OCI-LY7 (cell line): Measurements from ENCODE around the gene OPCML. TPM values are rescaled to one million over a fixed set of nuclear protein-coding genes. Genes with fewer than 3 reads are reported as not detected.

Experiments used
- BruUV-seq: library from RNA; stranded (reverse); fragments of 400-500 nt; replicated peaks from 2 replicates; lab custom pipeline; 2021; lab: Mats Ljungman, UMichigan
- CTCF ChIA-PET: fragments of 300-600 bp; sonication (Branson Sonifier 250); formaldehyde crosslinking; loops from one replicate; lab custom pipeline; 2022; ENCODE audit warnings: antibody characterized with exemption; ENCODE audit not compliant: unreplicated experiment; lab: Charles Lee
- POLR2A ChIA-PET: fragments of 300-600 bp; sonication (Branson Sonifier 250); formaldehyde crosslinking; loops from one replicate; lab custom pipeline; 2022; ENCODE audit warnings: antibody characterized with exemption; lab: Charles Lee
- DNase-seq: peaks from one replicate; pipeline ENCODE4 v3.0.0-alpha.2; 2015; ENCODE audit warnings: low spot score
- H2AFZ ChIP-seq: fragments of 200-600 bp; sonication (generic), shearing (Covaris generic); 2 replicates; pipeline ENCODE4 v1.6.1; 2014; ENCODE audit warnings: mild to moderate bottlenecking, antibody characterized with exemption, low read length, moderate library complexity
- H3K27ac ChIP-seq: fragments of 200-600 bp; sonication (generic); 2 replicates; pipeline ENCODE4 v1.5.1; 2014; ENCODE audit warnings: mixed run types, low read depth, mild to moderate bottlenecking, moderate library complexity, low read length, inconsistent platforms; ENCODE audit not compliant: poor library complexity, severe bottlenecking
- H3K36me3 ChIP-seq: fragments of 200-600 bp; sonication (generic); 2 replicates; pipeline ENCODE4 v1.6.1; 2014; ENCODE audit warnings: mild to moderate bottlenecking, antibody characterized with exemption, low read length, moderate library complexity, mixed read lengths; ENCODE audit not compliant: insufficient read depth
- H3K4me1 ChIP-seq: fragments of 200-600 bp; sonication (generic); 2 replicates; pipeline ENCODE4 v1.5.1; 2014; ENCODE audit warnings: mild to moderate bottlenecking, low read length; ENCODE audit not compliant: insufficient read depth, poor library complexity, severe bottlenecking
- H3K4me2 ChIP-seq: fragments of 200-600 bp; sonication (generic); 2 replicates; pipeline ENCODE4 v1.6.1; 2014; ENCODE audit warnings: mild to moderate bottlenecking, low read length
- H3K4me3 ChIP-seq: fragments of 200-600 bp; sonication (generic); 2 replicates; pipeline ENCODE4 v1.5.1; 2014; ENCODE audit warnings: mild to moderate bottlenecking, low read depth, low read length; ENCODE audit not compliant: poor library complexity, severe bottlenecking
- H3K79me2 ChIP-seq: fragments of 200-600 bp; sonication (generic); 2 replicates; pipeline ENCODE4 v1.6.1; 2016; ENCODE audit warnings: low read depth, mild to moderate bottlenecking, low read length, moderate library complexity, mixed read lengths; ENCODE audit not compliant: insufficient read depth
- H3K9me2 ChIP-seq: fragments of 200-600 bp; sonication (generic); 2 replicates; pipeline ENCODE4 v1.6.1; 2016; ENCODE audit warnings: mild to moderate bottlenecking, low read length, mixed read lengths; ENCODE audit not compliant: insufficient read depth
- H3K9me3 ChIP-seq: fragments of 200-600 bp; sonication (generic); 2 replicates; pipeline ENCODE4 v1.6.1; 2014; ENCODE audit warnings: mild to moderate bottlenecking, mixed run types, low read length, mixed read lengths
- H4K20me1 ChIP-seq: fragments of 200-600 bp; sonication (generic); 2 replicates; pipeline ENCODE4 v1.6.1; 2014; ENCODE audit warnings: mild to moderate bottlenecking, antibody characterized with exemption, low read length, moderate library complexity, mixed read lengths; ENCODE audit not compliant: insufficient read depth
- EZH2phosphoT487 ChIP-seq: fragments of 200-600 bp; sonication (generic); IDR thresholded peaks from 2 replicates; pipeline ENCODE4 v1.6.1; 2018; ENCODE audit warnings: low read depth, borderline replicate concordance, mild to moderate bottlenecking, mixed run types, antibody characterized with exemption, low read length, moderate library complexity, mixed read lengths
- intact Hi-C: fragments of 100-400 bp; cut with micrococcal nuclease; formaldehyde crosslinking; loops from one replicate; pipeline ENCODE4 v1.10.0; 2022; ENCODE audit not compliant: unreplicated experiment
- total RNA-seq, 2 experiments: library from RNA; depleted of rRNA in 1 of 2; stranded (reverse); fragments of >200 nt in 1 of 2; shearing (Covaris generic) in 1 of 2; gene quantifications; 2 replicates each; pipeline ENCODE4 v1.2.3, GENCODE V29; 2014 to 2022
- TF ChIP-seq, protein P1 (sequence below): fragments of 200-600 bp; sonication (generic); conservative IDR thresholded peaks from 2 replicates; pipeline ENCODE4 v1.5.1; 2014; ENCODE audit warnings: mild to moderate bottlenecking, antibody characterized with exemption, low read length, moderate library complexity, mixed read lengths

OPCML gene
- total RNA-seq, 2 experiments from 2014 or later: not detected

DNA sequence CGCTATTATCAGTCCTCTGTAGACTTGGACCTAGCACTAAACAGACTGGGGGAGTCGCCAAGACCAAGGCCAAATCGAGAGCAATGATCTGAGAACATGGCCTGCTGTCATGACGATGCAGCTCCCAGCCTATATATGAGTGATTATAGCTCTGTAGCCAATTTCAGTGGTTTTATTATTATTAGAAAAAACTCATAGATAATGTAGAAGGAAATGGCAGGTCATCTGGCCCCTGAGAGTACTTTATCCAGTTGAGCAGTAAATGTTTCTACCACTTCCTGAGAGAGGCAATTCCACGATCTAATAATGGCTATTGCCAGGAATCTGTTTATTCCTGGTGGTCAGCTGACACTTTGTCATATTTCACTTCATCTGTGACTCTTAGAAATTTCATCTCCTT lies 666.7 kb downstream of the OPCML start:
- no peak overlapping the region for H3K27ac ChIP-seq
- H3K36me3 ChIP-seq: no peaks in the 10 kb centered on the region
- ChIA-PET POLR2A (no interaction called here), CTCF (no interaction called here)
- H3K9me3 ChIP-seq: no peaks in the 10 kb centered on the region
- intact Hi-C loops: no loop called here
- H3K9me2 ChIP-seq: no peaks in the 10 kb centered on the region
- no peak overlapping the region for H2AFZ ChIP-seq
- no peak for DNase-seq
- H4K20me1 ChIP-seq: no peaks in the 10 kb centered on the region
- no peak overlapping the region for H3K4me3 ChIP-seq
- no peak for TF ChIP-seq EZH2phosphoT487
- TF ChIP-seq, protein P1, sequence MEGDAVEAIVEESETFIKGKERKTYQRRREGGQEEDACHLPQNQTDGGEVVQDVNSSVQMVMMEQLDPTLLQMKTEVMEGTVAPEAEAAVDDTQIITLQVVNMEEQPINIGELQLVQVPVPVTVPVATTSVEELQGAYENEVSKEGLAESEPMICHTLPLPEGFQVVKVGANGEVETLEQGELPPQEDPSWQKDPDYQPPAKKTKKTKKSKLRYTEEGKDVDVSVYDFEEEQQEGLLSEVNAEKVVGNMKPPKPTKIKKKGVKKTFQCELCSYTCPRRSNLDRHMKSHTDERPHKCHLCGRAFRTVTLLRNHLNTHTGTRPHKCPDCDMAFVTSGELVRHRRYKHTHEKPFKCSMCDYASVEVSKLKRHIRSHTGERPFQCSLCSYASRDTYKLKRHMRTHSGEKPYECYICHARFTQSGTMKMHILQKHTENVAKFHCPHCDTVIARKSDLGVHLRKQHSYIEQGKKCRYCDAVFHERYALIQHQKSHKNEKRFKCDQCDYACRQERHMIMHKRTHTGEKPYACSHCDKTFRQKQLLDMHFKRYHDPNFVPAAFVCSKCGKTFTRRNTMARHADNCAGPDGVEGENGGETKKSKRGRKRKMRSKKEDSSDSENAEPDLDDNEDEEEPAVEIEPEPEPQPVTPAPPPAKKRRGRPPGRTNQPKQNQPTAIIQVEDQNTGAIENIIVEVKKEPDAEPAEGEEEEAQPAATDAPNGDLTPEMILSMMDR: no peak
- no TSS peak for BruUV-seq
- H3K79me2 ChIP-seq: no peaks in the 10 kb centered on the region
- no peaks in the 10 kb centered on the region for H3K4me1 ChIP-seq
- no peak overlapping the region for H3K4me2 ChIP-seq

DNA sequence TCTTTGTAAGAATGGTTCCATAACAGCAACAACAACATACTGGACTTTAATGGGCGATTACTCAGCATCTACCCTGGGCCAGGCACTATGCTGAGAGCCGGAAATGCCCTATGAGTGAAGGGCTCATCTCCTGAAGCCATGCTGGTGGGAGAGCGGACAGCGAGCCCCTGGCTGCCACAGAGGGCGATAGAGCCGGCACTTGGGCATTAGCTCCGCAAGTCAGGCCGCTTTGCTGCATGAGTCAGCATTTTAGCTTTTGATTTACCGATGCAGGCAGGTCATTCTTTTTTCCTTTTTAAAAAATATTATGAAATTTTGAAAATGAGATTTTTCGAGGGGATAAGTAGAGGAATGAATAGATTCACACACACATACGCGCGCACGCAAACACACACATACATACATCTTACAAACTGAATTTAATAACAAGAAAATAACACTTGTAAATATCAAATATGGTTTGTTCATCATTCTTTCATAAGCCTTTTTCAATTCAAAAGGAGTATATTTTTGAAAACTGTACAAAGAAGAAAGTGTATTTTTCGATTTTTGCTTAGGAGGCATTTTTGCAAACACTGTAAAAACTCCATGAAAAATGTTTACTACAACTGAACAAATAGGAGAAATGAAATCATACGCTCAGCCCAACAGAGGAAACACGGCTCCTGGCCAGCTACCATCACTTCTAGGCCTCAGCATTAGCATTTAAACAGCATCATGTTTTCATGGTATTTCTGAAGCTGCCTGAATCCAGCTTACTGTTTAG lies 667.3 kb downstream of the OPCML start:
- TF ChIP-seq, protein P1: no peak
- no peak for TF ChIP-seq EZH2phosphoT487
- Histone ChIP-seq H3K9me2 (no peaks in the 10 kb centered on the region), H2AFZ (no peak overlapping the region), H4K20me1 (no peaks in the 10 kb centered on the region), H3K27ac (no peak overlapping the region), H3K9me3 (no peaks in the 10 kb centered on the region), H3K4me2 (no peak overlapping the region), H3K4me1 (no peaks in the 10 kb centered on the region), H3K79me2 (no peaks in the 10 kb centered on the region), H3K36me3 (no peaks in the 10 kb centered on the region), H3K4me3 (no peak overlapping the region)
- no peak for DNase-seq
- ChIA-PET POLR2A (no interaction called here), CTCF (no interaction called here)
- intact Hi-C loops: no loop called here
- no TSS peak for BruUV-seq

DNA sequence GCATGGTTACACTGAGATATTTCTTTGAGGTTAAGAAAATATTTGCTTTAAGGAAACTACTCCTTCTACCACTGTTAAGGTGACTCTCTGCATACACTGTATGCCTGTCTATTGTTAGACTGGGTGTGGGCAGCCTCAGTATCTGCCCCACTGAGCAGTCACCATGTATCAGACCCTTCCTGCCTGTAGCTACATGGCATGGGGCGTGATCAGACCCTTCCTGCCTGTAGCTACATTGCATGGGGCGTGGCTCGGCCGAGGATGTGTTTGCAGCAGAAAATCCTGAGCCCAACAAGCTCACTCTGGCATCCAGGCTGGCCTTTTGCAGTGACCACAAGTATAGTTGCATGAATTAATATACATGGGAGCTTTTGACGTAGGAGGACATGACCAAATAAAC lies 669.4 kb downstream of the OPCML start:
- ChIA-PET POLR2A (no interaction called here), CTCF (no interaction called here)
- no peaks in the 10 kb centered on the region for H3K79me2 ChIP-seq
- no peaks in the 10 kb centered on the region for H3K9me2 ChIP-seq
- no peaks in the 10 kb centered on the region for H3K4me1 ChIP-seq
- no peak overlapping the region for H3K4me3 ChIP-seq
- TF ChIP-seq, protein P1: no peak
- no peak for TF ChIP-seq EZH2phosphoT487
- no peak overlapping the region for H3K4me2 ChIP-seq
- no peak overlapping the region for H3K27ac ChIP-seq
- no TSS peak for BruUV-seq
- no peaks in the 10 kb centered on the region for H3K9me3 ChIP-seq
- H4K20me1 ChIP-seq: no peaks in the 10 kb centered on the region
- H3K36me3 ChIP-seq: no peaks in the 10 kb centered on the region
- intact Hi-C loops: no loop called here
- DNase-seq: no peak
- H2AFZ ChIP-seq: no peak overlapping the region
